ENCODE results near the gene CCDC124. TPM values are rescaled to one million over a fixed set of nuclear protein-coding genes. Genes with fewer than 3 reads are reported as not detected.
"Not testable (repeated sequence)": the region's sequence is repeated elsewhere in the genome, so short reads cannot be mapped to it uniquely, and the experiment has no call there.

Gene CCDC124, protein sequence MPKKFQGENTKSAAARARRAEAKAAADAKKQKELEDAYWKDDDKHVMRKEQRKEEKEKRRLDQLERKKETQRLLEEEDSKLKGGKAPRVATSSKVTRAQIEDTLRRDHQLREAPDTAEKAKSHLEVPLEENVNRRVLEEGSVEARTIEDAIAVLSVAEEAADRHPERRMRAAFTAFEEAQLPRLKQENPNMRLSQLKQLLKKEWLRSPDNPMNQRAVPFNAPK
- 15.7 TPM for total RNA-seq

DNA sequence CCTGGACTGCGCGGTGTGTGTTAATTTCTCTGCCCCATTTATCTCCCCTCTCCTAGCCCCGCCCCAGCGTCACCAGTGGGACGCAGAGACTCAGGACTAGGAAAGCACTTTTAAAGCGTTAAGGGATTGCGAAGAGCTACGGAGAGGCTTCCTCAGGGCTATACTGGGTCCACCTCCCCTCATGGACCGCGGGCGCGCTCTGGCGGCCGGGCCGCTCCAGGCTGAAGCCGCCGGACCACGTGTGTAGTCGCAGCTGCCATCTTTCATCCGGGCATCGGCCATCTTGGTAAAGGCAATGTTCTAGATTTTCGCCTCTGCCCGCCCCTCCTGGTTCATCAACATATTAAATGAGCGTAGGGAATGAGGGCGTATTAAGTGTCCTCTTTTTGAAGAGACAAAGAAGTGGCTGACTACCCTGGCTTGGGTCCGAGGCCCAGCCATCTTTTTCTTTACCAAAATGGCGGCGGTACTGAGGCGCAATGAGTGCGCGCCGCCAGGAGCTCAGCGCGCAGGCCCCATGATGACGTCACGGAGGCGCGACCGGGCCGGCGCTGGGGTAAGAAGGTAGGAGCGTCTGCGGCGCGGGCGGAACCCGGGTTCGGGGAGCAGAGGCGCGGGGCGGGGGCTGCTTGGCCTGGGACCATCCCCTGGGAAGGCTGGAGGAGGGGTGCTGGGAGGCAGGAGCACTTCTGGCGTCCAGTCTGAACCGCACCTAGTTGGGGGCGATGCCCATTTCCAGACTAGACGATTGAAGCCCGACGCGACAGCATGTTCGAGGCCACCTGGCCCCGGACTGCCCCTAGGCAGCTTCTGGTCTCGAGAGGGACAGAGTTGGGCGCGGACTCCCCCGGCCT lies at the start of gene CCDC124:
TSS of gene CCDC124 (plus strand) at position 531 of the 854 bp plus-strand sequence. CDS start 3,406 bp downstream, outside the sequence.
- Histone ChIP-seq H3K4me1 (ENCODE audit: control insufficient read depth in 3 of 3, insufficient read depth in 3 of 3, low read length in 3 of 3) (peaks cover 18 to 21% (median 21%) of the 10 kb centered on the region in 3 donors), H3K4me3 (ENCODE audit: low read length in 3 of 3) (peak within 1 kb of the TSS; percentile 83 to 95 (median 92)), H3K9ac (ENCODE audit: low read depth in 1 of 3, low read length in 3 of 3) (peak within 1 kb of the TSS; percentile 91 to 96 (median 96)), H3K27me3 (ENCODE audit: control insufficient read depth in 3 of 3, insufficient read depth in 3 of 3, low read length in 3 of 3) (peaks cover 0 to 5% (median 0%) of the 10 kb centered on the region in 3 donors), H3K27ac (ENCODE audit: low read depth, low read length) (peak within 1 kb of the TSS; percentile 84), H3K36me3 (ENCODE audit: control insufficient read depth in 3 of 3, insufficient read depth in 3 of 3, low read length in 3 of 3) (peaks cover 5 to 11% (median 6%) of the 10 kb centered on the region in 3 donors), H3K9me3 (ENCODE audit: control insufficient read depth in 3 of 3, low read length in 3 of 3) (no peaks in the 10 kb centered on the region)

DNA sequence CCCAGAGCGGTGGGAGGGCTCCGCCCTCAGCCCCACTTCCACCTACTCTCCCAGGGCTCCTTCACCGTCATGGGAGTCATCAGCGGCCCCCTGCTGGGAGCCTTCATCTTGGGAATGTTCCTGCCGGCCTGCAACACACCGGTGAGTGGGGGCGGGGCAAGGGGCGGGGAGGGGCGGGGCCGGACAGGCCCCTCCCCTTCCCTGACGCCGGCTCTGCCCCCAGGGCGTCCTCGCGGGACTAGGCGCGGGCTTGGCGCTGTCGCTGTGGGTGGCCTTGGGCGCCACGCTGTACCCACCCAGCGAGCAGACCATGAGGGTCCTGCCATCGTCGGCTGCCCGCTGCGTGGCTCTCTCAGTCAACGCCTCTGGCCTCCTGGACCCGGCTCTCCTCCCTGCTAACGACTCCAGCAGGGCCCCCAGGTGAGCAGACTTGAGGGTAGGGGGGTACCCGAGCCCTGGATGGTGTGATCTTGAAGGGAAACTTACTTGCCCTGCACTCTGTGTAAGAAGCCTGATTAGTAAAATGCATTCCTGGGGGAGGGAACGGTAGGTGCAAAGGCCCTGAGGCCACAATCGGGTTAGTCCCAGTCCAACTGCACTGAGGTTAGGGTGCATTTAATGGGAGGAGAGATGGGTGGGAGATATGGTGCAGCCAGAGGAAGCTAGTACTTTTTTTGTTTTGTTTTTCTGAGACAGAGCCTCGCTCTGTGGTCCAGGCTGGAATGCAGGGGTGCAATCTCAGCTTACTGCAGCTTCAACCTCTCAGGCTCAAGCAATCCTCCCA lies 49.0 kb upstream of the CCDC124 start:
- Histone ChIP-seq H3K36me3 (ENCODE audit: control insufficient read depth in 3 of 3, insufficient read depth in 3 of 3, low read length in 3 of 3) (no peaks in the 10 kb centered on the region), H3K27me3 (ENCODE audit: control insufficient read depth in 3 of 3, insufficient read depth in 3 of 3, low read length in 3 of 3) (peaks cover 3 to 12% (median 5%) of the 10 kb centered on the region in 3 donors), H3K4me3 (ENCODE audit: low read length in 3 of 3) (no peak overlapping the region), H3K27ac (ENCODE audit: low read depth, low read length) (no peak overlapping the region), H3K9ac (ENCODE audit: low read depth in 1 of 3, low read length in 3 of 3) (no peak overlapping the region), H3K4me1 (ENCODE audit: control insufficient read depth in 3 of 3, insufficient read depth in 3 of 3, low read length in 3 of 3) (no peaks in the 10 kb centered on the region), H3K9me3 (ENCODE audit: control insufficient read depth in 3 of 3, low read length in 3 of 3) (no peaks in the 10 kb centered on the region)

DNA sequence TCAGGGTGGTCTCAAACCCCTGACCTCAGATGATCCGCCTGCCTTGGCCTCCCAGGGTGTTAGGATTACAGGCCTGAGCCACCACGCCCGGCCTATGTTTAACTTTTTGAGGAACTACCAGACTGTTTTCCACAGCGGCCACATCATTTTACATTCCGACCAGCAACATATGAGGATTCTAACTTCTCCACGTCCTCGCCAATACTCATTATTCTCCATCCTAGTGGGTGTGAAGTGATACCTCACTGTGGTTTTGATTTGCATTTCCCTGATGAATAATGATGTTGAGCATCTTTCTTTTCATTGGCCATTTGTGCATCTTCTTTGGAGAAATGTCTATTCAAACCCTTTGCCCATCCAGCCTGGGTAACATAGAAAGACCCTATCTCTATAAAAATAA lies 46.3 kb upstream of the CCDC124 start:
- Histone ChIP-seq H3K27ac (ENCODE audit: low read depth, low read length) (no peak overlapping the region), H3K9me3 (ENCODE audit: control insufficient read depth in 3 of 3, low read length in 3 of 3) (no peaks in the 10 kb centered on the region), H3K9ac (ENCODE audit: low read depth in 1 of 3, low read length in 3 of 3) (no peak overlapping the region), H3K27me3 (ENCODE audit: control insufficient read depth in 3 of 3, insufficient read depth in 3 of 3, low read length in 3 of 3) (peaks cover 0 to 5% (median 5%) of the 10 kb centered on the region in 3 donors), H3K4me3 (ENCODE audit: low read length in 3 of 3) (no peak overlapping the region), H3K36me3 (ENCODE audit: control insufficient read depth in 3 of 3, insufficient read depth in 3 of 3, low read length in 3 of 3) (no peaks in the 10 kb centered on the region), H3K4me1 (ENCODE audit: control insufficient read depth in 3 of 3, insufficient read depth in 3 of 3, low read length in 3 of 3) (no peaks in the 10 kb centered on the region)

DNA sequence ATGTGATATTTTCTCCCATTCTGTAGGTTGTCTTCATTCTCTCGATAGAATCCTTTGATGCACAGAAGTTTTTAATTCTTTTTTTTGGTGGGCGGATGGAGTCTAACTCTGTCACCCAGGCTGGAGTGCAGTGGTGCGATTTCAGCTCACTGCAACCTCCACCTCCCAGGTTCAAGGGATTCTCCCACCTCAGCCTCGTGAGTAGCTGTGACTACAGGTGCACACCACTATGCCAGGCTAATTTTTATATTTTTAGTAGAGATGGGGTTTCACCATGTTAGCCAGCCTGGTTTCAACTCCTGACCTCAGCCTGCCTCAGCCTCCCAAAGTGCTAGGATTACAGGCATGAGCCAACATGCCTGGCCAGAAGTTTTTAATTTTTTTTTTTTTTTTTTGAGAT lies 45.6 kb upstream of the CCDC124 start:
- not testable (repeated sequence) for H3K27me3 ChIP-seq (ENCODE audit: control insufficient read depth in 3 of 3, insufficient read depth in 3 of 3, low read length in 3 of 3); H3K36me3 ChIP-seq (ENCODE audit: control insufficient read depth in 3 of 3, insufficient read depth in 3 of 3, low read length in 3 of 3); H3K27ac ChIP-seq (ENCODE audit: low read depth, low read length); H3K4me3 ChIP-seq (ENCODE audit: low read length in 3 of 3); H3K9me3 ChIP-seq (ENCODE audit: control insufficient read depth in 3 of 3, low read length in 3 of 3); H3K4me1 ChIP-seq (ENCODE audit: control insufficient read depth in 3 of 3, insufficient read depth in 3 of 3, low read length in 3 of 3); H3K9ac ChIP-seq (ENCODE audit: low read depth in 1 of 3, low read length in 3 of 3)

DNA sequence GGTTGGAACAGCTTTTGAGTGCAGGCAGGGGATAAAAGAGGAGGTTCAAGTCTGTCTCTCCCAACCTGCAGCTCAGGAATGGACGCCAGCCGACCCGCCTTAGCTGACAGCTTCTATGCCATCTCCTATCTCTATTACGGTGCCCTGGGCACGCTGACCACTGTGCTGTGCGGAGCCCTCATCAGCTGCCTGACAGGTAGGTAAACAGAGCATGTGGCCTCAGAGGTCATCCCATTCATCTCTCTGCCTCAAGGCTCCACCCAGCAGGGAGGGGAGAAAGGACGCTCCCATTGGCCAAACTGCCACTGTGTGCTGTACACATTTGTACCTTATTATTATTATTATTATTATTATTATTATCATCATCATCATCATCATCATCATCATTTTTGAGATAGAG lies 44.6 kb upstream of the CCDC124 start:
- H3K9ac ChIP-seq (ENCODE audit: low read depth in 1 of 3, low read length in 3 of 3) = no peak overlapping the region
- no peak overlapping the region for H3K4me3 ChIP-seq (ENCODE audit: low read length in 3 of 3)
- no peaks in the 10 kb centered on the region for H3K36me3 ChIP-seq (ENCODE audit: control insufficient read depth in 3 of 3, insufficient read depth in 3 of 3, low read length in 3 of 3)
- H3K9me3 ChIP-seq (ENCODE audit: control insufficient read depth in 3 of 3, low read length in 3 of 3) = no peaks in the 10 kb centered on the region
- H3K27me3 ChIP-seq (ENCODE audit: control insufficient read depth in 3 of 3, insufficient read depth in 3 of 3, low read length in 3 of 3) = peaks cover 0 to 5% (median 4%) of the 10 kb centered on the region in 3 donors
- no peak overlapping the region for H3K27ac ChIP-seq (ENCODE audit: low read depth, low read length)
- no peaks in the 10 kb centered on the region for H3K4me1 ChIP-seq (ENCODE audit: control insufficient read depth in 3 of 3, insufficient read depth in 3 of 3, low read length in 3 of 3)

DNA sequence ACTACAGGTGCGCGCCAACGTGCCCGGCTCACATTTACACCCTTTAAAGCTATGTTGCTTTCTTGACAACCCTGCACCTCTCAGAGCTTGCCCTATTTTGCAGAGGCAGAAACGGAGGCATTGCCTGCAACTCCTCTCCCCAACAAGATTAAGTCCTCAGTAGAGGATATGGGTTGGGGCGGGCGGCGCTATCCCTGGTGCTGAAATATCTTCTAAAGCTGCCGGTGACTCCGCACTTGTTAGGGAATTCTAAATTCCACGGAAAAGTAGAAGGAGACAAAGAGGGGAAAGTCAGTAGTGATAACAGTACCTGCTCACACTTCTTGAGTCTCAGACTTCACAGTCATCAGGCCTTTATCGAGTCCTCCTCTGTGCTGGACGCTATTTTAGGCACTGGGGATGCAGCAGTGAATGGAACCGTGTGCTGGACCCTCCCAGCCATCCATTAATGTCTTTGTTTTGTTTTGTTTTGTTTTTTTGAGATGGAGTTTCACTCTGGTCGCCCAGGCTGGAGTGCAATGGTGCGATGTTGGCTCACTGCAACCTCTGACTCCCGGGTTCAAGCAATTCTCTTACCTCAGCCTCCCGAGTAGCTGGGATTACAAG lies 43.1 kb upstream of the CCDC124 start:
- Histone ChIP-seq H3K36me3 (ENCODE audit: control insufficient read depth in 3 of 3, insufficient read depth in 3 of 3, low read length in 3 of 3) (no peaks in the 10 kb centered on the region), H3K9me3 (ENCODE audit: control insufficient read depth in 3 of 3, low read length in 3 of 3) (no peaks in the 10 kb centered on the region), H3K27ac (ENCODE audit: low read depth, low read length) (no peak overlapping the region), H3K4me1 (ENCODE audit: control insufficient read depth in 3 of 3, insufficient read depth in 3 of 3, low read length in 3 of 3) (no peaks in the 10 kb centered on the region), H3K4me3 (ENCODE audit: low read length in 3 of 3) (no peak overlapping the region), H3K9ac (ENCODE audit: low read depth in 1 of 3, low read length in 3 of 3) (no peak overlapping the region), H3K27me3 (ENCODE audit: control insufficient read depth in 3 of 3, insufficient read depth in 3 of 3, low read length in 3 of 3) (peaks cover 0 to 10% (median 5%) of the 10 kb centered on the region in 3 donors)

DNA sequence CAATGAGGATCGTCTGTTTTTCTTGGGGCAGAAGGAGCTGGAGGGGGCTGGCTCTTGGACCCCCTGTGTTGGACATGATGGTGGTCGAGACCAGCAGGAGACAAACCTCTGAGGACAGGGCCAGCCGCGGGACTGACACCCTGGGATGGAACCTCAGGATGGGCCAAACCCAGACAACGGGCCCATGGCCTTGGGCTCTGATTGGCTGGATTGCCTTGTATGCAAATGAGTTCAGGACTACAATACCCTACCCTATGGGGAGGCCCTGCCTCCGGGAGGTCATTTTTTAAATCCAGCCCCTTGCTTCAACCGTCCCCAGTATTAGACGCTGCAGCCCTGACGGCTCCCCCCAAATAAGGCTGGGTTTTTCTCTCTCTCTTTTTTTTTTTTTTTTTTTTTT lies 39.0 kb upstream of the CCDC124 start:
- Histone ChIP-seq H3K27me3 (ENCODE audit: control insufficient read depth in 3 of 3, insufficient read depth in 3 of 3, low read length in 3 of 3) (peaks cover 0 to 12% (median 6%) of the 10 kb centered on the region in 3 donors), H3K9ac (ENCODE audit: low read depth in 1 of 3, low read length in 3 of 3) (no peak overlapping the region), H3K4me1 (ENCODE audit: control insufficient read depth in 3 of 3, insufficient read depth in 3 of 3, low read length in 3 of 3) (no peaks in the 10 kb centered on the region), H3K9me3 (ENCODE audit: control insufficient read depth in 3 of 3, low read length in 3 of 3) (no peaks in the 10 kb centered on the region), H3K4me3 (ENCODE audit: low read length in 3 of 3) (no peak overlapping the region), H3K36me3 (ENCODE audit: control insufficient read depth in 3 of 3, insufficient read depth in 3 of 3, low read length in 3 of 3) (no peaks in the 10 kb centered on the region), H3K27ac (ENCODE audit: low read depth, low read length) (no peak overlapping the region)

DNA sequence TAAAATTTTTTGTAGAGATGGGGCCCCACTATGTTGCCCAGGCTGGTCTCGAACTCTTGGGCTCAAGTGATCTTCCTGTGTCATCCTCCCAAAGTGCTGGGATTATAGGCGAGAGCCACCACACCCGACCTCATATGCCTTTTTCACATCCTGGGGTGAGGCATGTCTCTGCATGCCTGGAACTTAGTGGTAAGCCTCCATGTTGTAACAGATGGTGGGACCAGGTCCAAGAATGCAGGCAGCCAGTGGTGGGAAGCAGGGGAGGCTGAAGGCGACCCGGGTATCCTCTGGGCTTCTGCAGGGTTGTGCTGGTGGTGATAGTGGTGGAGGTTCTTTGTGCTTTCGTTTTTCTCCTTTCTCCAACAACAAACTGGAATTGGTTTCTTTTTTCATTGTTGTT lies 30.1 kb upstream of the CCDC124 start:
- Histone ChIP-seq H3K27me3 (ENCODE audit: control insufficient read depth in 3 of 3, insufficient read depth in 3 of 3, low read length in 3 of 3) (peaks cover 0 to 3% (median 0%) of the 10 kb centered on the region in 3 donors), H3K4me1 (ENCODE audit: control insufficient read depth in 3 of 3, insufficient read depth in 3 of 3, low read length in 3 of 3) (no peaks in the 10 kb centered on the region), H3K9ac (ENCODE audit: low read depth in 1 of 3, low read length in 3 of 3) (no peak overlapping the region), H3K36me3 (ENCODE audit: control insufficient read depth in 3 of 3, insufficient read depth in 3 of 3, low read length in 3 of 3) (no peaks in the 10 kb centered on the region), H3K27ac (ENCODE audit: low read depth, low read length) (no peak overlapping the region), H3K9me3 (ENCODE audit: control insufficient read depth in 3 of 3, low read length in 3 of 3) (no peaks in the 10 kb centered on the region), H3K4me3 (ENCODE audit: low read length in 3 of 3) (no peak overlapping the region)

DNA sequence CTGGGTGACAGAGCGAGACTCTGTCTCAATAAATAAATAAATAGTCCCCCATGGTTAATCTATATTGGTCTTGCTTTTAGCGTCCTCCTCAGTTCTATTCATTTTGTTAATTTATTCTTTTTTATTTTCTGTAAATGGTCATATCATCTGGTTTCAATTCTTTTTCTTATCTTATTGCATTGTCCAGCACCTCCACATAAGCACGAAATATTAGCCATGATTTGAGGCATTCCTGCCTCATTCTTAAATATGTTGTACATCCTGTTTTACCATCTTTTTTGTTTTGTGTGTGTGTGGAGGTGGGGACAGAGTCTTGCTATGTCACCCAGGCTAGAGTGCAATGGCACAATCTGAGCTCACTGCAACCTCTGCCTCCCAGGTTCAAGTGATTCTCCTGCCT lies 24.6 kb upstream of the CCDC124 start:
- H3K4me3 ChIP-seq (ENCODE audit: low read length in 3 of 3) = no peak overlapping the region
- H3K9me3 ChIP-seq (ENCODE audit: control insufficient read depth in 3 of 3, low read length in 3 of 3) = peaks cover 2 to 7% (median 3%) of the 10 kb centered on the region in 3 donors
- H3K4me1 ChIP-seq (ENCODE audit: control insufficient read depth in 3 of 3, insufficient read depth in 3 of 3, low read length in 3 of 3) = no peaks in the 10 kb centered on the region
- no peaks in the 10 kb centered on the region for H3K27me3 ChIP-seq (ENCODE audit: control insufficient read depth in 3 of 3, insufficient read depth in 3 of 3, low read length in 3 of 3)
- H3K9ac ChIP-seq (ENCODE audit: low read depth in 1 of 3, low read length in 3 of 3) = no peak overlapping the region
- no peak overlapping the region for H3K27ac ChIP-seq (ENCODE audit: low read depth, low read length)
- H3K36me3 ChIP-seq (ENCODE audit: control insufficient read depth in 3 of 3, insufficient read depth in 3 of 3, low read length in 3 of 3) = no peaks in the 10 kb centered on the region
